Pancreas (tissue), 10 donors: ENCODE results near the gene SH3D19. TPM values are rescaled to one million over a fixed set of nuclear protein-coding genes. Genes with fewer than 3 reads are reported as not detected.

Experiments used
- ATAC-seq, 4 donors: fragments of 200-7000 bp; cut with Tn5 transposase; one replicate each; pipeline versions ENCODE4 v1.8.0 to v1.9.1; 2020; ENCODE audit warnings: mild to moderate bottlenecking in 4 of 4, moderate library complexity in 4 of 4
- DNase-seq, 6 donors: peaks; one replicate each; pipeline ENCODE4 v3.0.0-alpha.2; 2020
- FAIRE-seq: peaks from 2 replicates; lab custom pipeline; 2012; peaks lifted over from hg19 to GRCh38; lab: Jason Lieb, UNC
- H3K27ac ChIP-seq, 4 donors: fragments of 200-600 bp; sonication (generic); 1 replicate in 3 of 4; 2 replicates in 1 of 4; pipeline versions ENCODE4 v1.5.0 to v1.8.0; 2020
- H3K27me3 ChIP-seq, 4 donors: fragments of 200-600 bp; one replicate each; pipeline ENCODE4 v1.8.0; 2021
- H3K36me3 ChIP-seq, 3 donors: fragments of 200-600 bp; sonication (generic) in 1 of 3; one replicate each; pipeline versions ENCODE4 v1.5.0 to v1.8.0; 2020 to 2021
- H3K4me1 ChIP-seq, 3 donors: fragments of 200-600 bp; one replicate each; pipeline ENCODE4 v1.8.0; 2021
- H3K4me3 ChIP-seq, 4 donors: fragments of 200-600 bp; sonication (generic) in 2 of 4; one replicate each; pipeline versions ENCODE4 v1.5.0 to v1.8.0; 2020 to 2021
- H3K9me3 ChIP-seq, 4 donors: fragments of 200-600 bp; one replicate each; pipeline ENCODE4 v1.8.0; 2021
- CTCF ChIP-seq, 4 donors: fragments of 200-600 bp; sonication (generic) in 3 of 4; IDR thresholded peaks; one replicate each; pipeline versions ENCODE4 v1.5.0 to v1.8.0; 2021; ENCODE audit warnings: antibody characterized with exemption in 4 of 4
- WGBS, 2 donors: extraction: QIAGEN DNeasy Blood & Tissue Kit; methylation state at CpG; one replicate each; pipeline ENCODE4 v1.1.7; 2013; 5-methylcytosine and 5-hydroxymethylcytosine counted together
- intact Hi-C, 3 donors: fragments of 100-400 bp; cut with DNase I; formaldehyde crosslinking; loops; one replicate each; pipeline versions ENCODE4 v1.11.1 to v1.14.2; 2022
- polyA plus RNA-seq, 2 donors: library from polyadenylated mRNA; stranded (reverse); fragments of 200-250 nt; gene quantifications; one replicate each; pipeline ENCODE4 v1.2.3, GENCODE V29; 2013
- total RNA-seq, 6 donors: library from RNA; stranded (reverse); fragmentation: NEBNext Ultra II Directional in 4 of 6; extraction: Animal tissue kit (Norgen Biotek cat#: 25700) in 4 of 6; gene quantifications; one replicate each; pipeline versions ENCODE4 v1.2.1 to v1.2.4, GENCODE V29; 2021 to 2023
- donor health status: healthy with polysubstance abuse.
- donor health status: DM: no; HTN: no; CAD: no; lungs with moderate emphysema.
- donor health status: DM: no; HTN: no; CAD: no.
- donor health status: control.
- donor health status: control.
- donor health status: Bipolar disorder and iron deficiency.
- donor health status: DM: yes; HTN: yes; CAD: no.
- donor health status: DM: no; HTN: no; CAD: no.
- donor health status: DM: no; HTN: no; CAD: no.
- donor health status: DM: yes; HTN: yes; CAD: no.

SH3D19 gene
- total and polyA plus RNA-seq, 8 donors, result 11.9 to 34.5 (median 12.9) TPM

GRCh38 chr4:151292038-151292437, 33.4 kb downstream of the SH3D19 start:
- intact Hi-C loops, result no loop called here
- no peaks in the 10 kb centered on the region for H3K9me3 ChIP-seq
- H3K4me3 ChIP-seq, result no peak overlapping the region
- DNase-seq (no peak), ATAC-seq (no peak), FAIRE-seq (no peak)
- no peak for TF ChIP-seq CTCF (IDR thresholded peaks at IDR 0.05)
- H3K27me3 ChIP-seq, result no peaks in the 10 kb centered on the region
- WGBS, 2 donors, result 98% methylated on average over 2 of the region's 2 CpGs
- no peak overlapping the region for H3K27ac ChIP-seq
- peaks cover 0 to 13% (median 7%) of the 10 kb centered on the region in 3 donors for H3K4me1 ChIP-seq
- no peaks in the 10 kb centered on the region for H3K36me3 ChIP-seq

GRCh38 chr4:151291485-151291884, 33.9 kb downstream of the SH3D19 start:
- Histone ChIP-seq H3K36me3 (no peaks in the 10 kb centered on the region), H3K4me3 (no peak overlapping the region), H3K27me3 (no peaks in the 10 kb centered on the region), H3K4me1 (peaks cover 0 to 10% (median 4%) of the 10 kb centered on the region in 3 donors), H3K9me3 (no peaks in the 10 kb centered on the region), H3K27ac (no peak overlapping the region)
- 54 to 74% methylated on average over 1 of the region's 1 CpG for WGBS, 2 donors
- ATAC-seq (no peak), FAIRE-seq (no peak), DNase-seq (no peak)
- TF ChIP-seq CTCF (IDR thresholded peaks at IDR 0.05), result no peak
- intact Hi-C loops, result no loop called here

- Histone ChIP-seq H3K27ac (no peak overlapping the region), H3K27me3 (no peaks in the 10 kb centered on the region), H3K9me3 (no peaks in the 10 kb centered on the region), H3K4me3 (no peak overlapping the region), H3K4me1 (no peaks in the 10 kb centered on the region), H3K36me3 (no peaks in the 10 kb centered on the region)
- DNase-seq (no peak), ATAC-seq (no peak), FAIRE-seq (no peak)
- no peak for TF ChIP-seq CTCF (IDR thresholded peaks at IDR 0.05)
- 94 to 95% methylated on average over 7 of the region's 7 CpGs for WGBS, 2 donors
- intact Hi-C loops, result no loop called here
These were observed 38.0 kb downstream of the SH3D19 start for GRCh38 chr4:151287409-151287808.

GRCh38 chr4:151284534-151285245, 40.7 kb downstream of the SH3D19 start:
- H3K27ac ChIP-seq, result no peak overlapping the region
- FAIRE-seq, result no peak
- 46 to 48% methylated on average over 4 of the region's 4 CpGs for WGBS, 2 donors

More at GRCh38 chr4:151284534-151285245, 40.7 kb downstream of the SH3D19 start:
- no peak for TF ChIP-seq CTCF (IDR thresholded peaks at IDR 0.05)
- intact Hi-C loops, result no loop called here
- Histone ChIP-seq H3K4me1 (no peaks in the 10 kb centered on the region), H3K9me3 (no peaks in the 10 kb centered on the region), H3K36me3 (no peaks in the 10 kb centered on the region), H3K27me3 (no peaks in the 10 kb centered on the region), H3K4me3 (no peak overlapping the region)
- no peak for DNase-seq
- no peak for ATAC-seq
